ENCODE results near the gene FBXL20. TPM values are rescaled to one million over a fixed set of nuclear protein-coding genes. Genes with fewer than 3 reads are reported as not detected.
"Not testable (repeated sequence)": the region's sequence is repeated elsewhere in the genome, so short reads cannot be mapped to it uniquely, and the experiment has no call there.

Gene FBXL20
- total and polyA plus RNA-seq, 4 experiments from 2014 or later, result 1.5 to 38.5 (median 19.7) TPM

GRCh38 chr17:39252788-39253460 lies 148.5 kb downstream of the FBXL20 start:
- POLR2A ChIA-PET (ENCODE audit: partially characterized antibody), result interaction anchor here (0.5 to 1.2 kb wide), 2 partner anchors 15 to 185 kb away, joined by 3 to 5 read pairs; no protein-coding TSS in a partner anchor

GRCh38 chr17:39251997-39252396 lies 149.4 kb downstream of the FBXL20 start:
- Mint-ChIP-seq H3K27ac (no peak overlapping the region), H3K9me3 (no peaks in the 10 kb centered on the region), H3K36me3 (peaks cover 18 to 32% of the 10 kb centered on the region in 2 donors), H3K4me3 (no peak overlapping the region), H3K4me1 (no peaks in the 10 kb centered on the region), H3K27me3 (no peaks in the 10 kb centered on the region)
- intact Hi-C loops (cut with micrococcal nuclease), result no loop called here
- DNase-seq, result no peak
- ChIA-PET POLR2A (ENCODE audit: partially characterized antibody) (interaction anchor here (1.2 kb wide), 1 partner anchor 14 kb away, joined by 5 read pairs; no protein-coding TSS in a partner anchor), CTCF (ENCODE audit: partially characterized antibody) (interaction anchor here (1.6 to 2.3 kb wide), 2 partner anchors 13 to 16 kb away, joined by 4 to 8 read pairs; no protein-coding TSS in a partner anchor)
- Histone ChIP-seq H3K27me3 (ENCODE audit: insufficient read depth, low read length) (no peaks in the 10 kb centered on the region), H3K36me3 (ENCODE audit: insufficient read depth, low read length) (peaks cover 15% of the 10 kb centered on the region), H3K27ac (ENCODE audit: low read depth, low read length) (no peak overlapping the region), H3K4me1 (ENCODE audit: insufficient read depth, low read length) (no peaks in the 10 kb centered on the region), H3K9me3 (ENCODE audit: control insufficient read depth in 1 of 2, low read length in 2 of 2) (no peaks in the 10 kb centered on the region), H3K4me3 (ENCODE audit: low read length in 2 of 2) (no peak overlapping the region)

More at GRCh38 chr17:39252788-39253460, 148.5 kb downstream of the FBXL20 start:
- H3K27me3 ChIP-seq (ENCODE audit: insufficient read depth, low read length), result no peaks in the 10 kb centered on the region
- intact Hi-C loops (cut with micrococcal nuclease), result no loop called here
- H3K27ac ChIP-seq (ENCODE audit: low read depth, low read length), result no peak overlapping the region
- H3K27ac Mint-ChIP-seq, result no peak overlapping the region
- DNase-seq, result no peak
- no peaks in the 10 kb centered on the region for H3K4me1 ChIP-seq (ENCODE audit: insufficient read depth, low read length)
- peaks cover 27 to 39% of the 10 kb centered on the region in 2 donors for H3K36me3 Mint-ChIP-seq
- peaks cover 0 to 2% (median 0%) of the 10 kb centered on the region in 4 donors for H3K4me1 Mint-ChIP-seq
- H3K9me3 ChIP-seq (ENCODE audit: control insufficient read depth in 1 of 2, low read length in 2 of 2), result no peaks in the 10 kb centered on the region
- no peak overlapping the region for H3K4me3 Mint-ChIP-seq
- H3K4me3 ChIP-seq (ENCODE audit: low read length in 2 of 2), result no peak overlapping the region
- peaks cover 15% of the 10 kb centered on the region for H3K36me3 ChIP-seq (ENCODE audit: insufficient read depth, low read length)
- CTCF ChIA-PET (ENCODE audit: partially characterized antibody), result interaction anchor here (0.7 to 2.3 kb wide), 5 partner anchors 9 to 46 kb away, joined by 3 to 8 read pairs (median 4); no protein-coding TSS in a partner anchor
- H3K9me3 Mint-ChIP-seq, result no peaks in the 10 kb centered on the region
- no peaks in the 10 kb centered on the region for H3K27me3 Mint-ChIP-seq

GRCh38 chr17:39250076-39250475 lies 151.3 kb downstream of the FBXL20 start:
- intact Hi-C loops (cut with micrococcal nuclease); H3K4me1 Mint-ChIP-seq; H3K27me3 ChIP-seq (ENCODE audit: insufficient read depth, low read length); H3K9me3 ChIP-seq (ENCODE audit: control insufficient read depth in 1 of 2, low read length in 2 of 2); H3K27me3 Mint-ChIP-seq; H3K4me3 Mint-ChIP-seq; H3K4me1 ChIP-seq (ENCODE audit: insufficient read depth, low read length); H3K27ac ChIP-seq (ENCODE audit: low read depth, low read length); H3K4me3 ChIP-seq (ENCODE audit: low read length in 2 of 2); H3K9me3 Mint-ChIP-seq; DNase-seq: not testable (repeated sequence)
- Mint-ChIP-seq H3K36me3 (peaks cover 17 to 21% of the 10 kb centered on the region in 2 donors), H3K27ac (peak overlapping the region in 1 of 7 donors; percentile 17)
- ChIA-PET CTCF (ENCODE audit: partially characterized antibody) (interaction anchor here (1.5 to 21.0 kb wide), 3 partner anchors 13 to 85 kb away, joined by 6 to 554 read pairs (median 54); partner anchors contain the start of gene RPL19), POLR2A (ENCODE audit: partially characterized antibody) (interaction anchor here (1.2 kb wide), 1 partner anchor 97 kb away, joined by 3 read pairs; no protein-coding TSS in a partner anchor)
- peaks cover 15% of the 10 kb centered on the region for H3K36me3 ChIP-seq (ENCODE audit: insufficient read depth, low read length)

DNA sequence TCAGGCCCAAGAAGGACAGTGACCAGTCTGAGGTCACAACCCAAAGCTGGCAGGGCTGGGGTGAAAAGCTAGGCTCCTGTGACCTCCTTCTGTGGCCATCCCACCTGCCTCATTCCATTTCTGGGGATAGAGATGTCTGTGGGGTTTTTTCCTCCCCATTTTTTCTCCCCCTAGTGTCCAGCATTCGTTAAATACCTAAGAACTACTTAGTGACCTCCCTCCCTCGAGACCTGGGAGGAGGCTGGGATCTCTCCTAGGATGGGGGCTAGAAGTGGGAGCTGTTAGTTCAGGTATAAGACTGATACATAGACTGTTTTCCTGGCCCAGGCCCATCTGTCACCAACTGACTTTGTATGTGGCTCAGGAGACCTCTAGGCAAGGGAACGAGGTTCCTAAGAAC lies 155.2 kb downstream of the FBXL20 start:
- Histone ChIP-seq H3K36me3 (ENCODE audit: insufficient read depth, low read length) (no peaks in the 10 kb centered on the region), H3K9me3 (ENCODE audit: control insufficient read depth in 1 of 2, low read length in 2 of 2) (no peaks in the 10 kb centered on the region), H3K27me3 (ENCODE audit: insufficient read depth, low read length) (no peaks in the 10 kb centered on the region), H3K27ac (ENCODE audit: low read depth, low read length) (no peak overlapping the region), H3K4me3 (ENCODE audit: low read length in 2 of 2) (no peak overlapping the region), H3K4me1 (ENCODE audit: insufficient read depth, low read length) (peaks cover 9% of the 10 kb centered on the region)
- Mint-ChIP-seq H3K36me3 (no peaks in the 10 kb centered on the region), H3K4me3 (no peak overlapping the region), H3K27me3 (peaks cover 2% of the 10 kb centered on the region in 2 donors), H3K4me1 (peaks cover 4 to 12% (median 7%) of the 10 kb centered on the region in 4 donors), H3K9me3 (no peaks in the 10 kb centered on the region), H3K27ac (no peak overlapping the region)
- ChIA-PET CTCF (ENCODE audit: partially characterized antibody) (interaction anchor here (1.0 to 21.0 kb wide), 6 partner anchors 10 to 217 kb away, joined by 3 to 554 read pairs (median 28); partner anchors contain the start of genes ARL5C and RPL19), POLR2A (ENCODE audit: partially characterized antibody) (interaction anchor here (4.0 kb wide), 1 partner anchor 46 kb away, joined by 28 read pairs; the partner anchor contains the start of gene RPL19)
- intact Hi-C loops (cut with micrococcal nuclease), result no loop called here
- DNase-seq, result no peak

DNA sequence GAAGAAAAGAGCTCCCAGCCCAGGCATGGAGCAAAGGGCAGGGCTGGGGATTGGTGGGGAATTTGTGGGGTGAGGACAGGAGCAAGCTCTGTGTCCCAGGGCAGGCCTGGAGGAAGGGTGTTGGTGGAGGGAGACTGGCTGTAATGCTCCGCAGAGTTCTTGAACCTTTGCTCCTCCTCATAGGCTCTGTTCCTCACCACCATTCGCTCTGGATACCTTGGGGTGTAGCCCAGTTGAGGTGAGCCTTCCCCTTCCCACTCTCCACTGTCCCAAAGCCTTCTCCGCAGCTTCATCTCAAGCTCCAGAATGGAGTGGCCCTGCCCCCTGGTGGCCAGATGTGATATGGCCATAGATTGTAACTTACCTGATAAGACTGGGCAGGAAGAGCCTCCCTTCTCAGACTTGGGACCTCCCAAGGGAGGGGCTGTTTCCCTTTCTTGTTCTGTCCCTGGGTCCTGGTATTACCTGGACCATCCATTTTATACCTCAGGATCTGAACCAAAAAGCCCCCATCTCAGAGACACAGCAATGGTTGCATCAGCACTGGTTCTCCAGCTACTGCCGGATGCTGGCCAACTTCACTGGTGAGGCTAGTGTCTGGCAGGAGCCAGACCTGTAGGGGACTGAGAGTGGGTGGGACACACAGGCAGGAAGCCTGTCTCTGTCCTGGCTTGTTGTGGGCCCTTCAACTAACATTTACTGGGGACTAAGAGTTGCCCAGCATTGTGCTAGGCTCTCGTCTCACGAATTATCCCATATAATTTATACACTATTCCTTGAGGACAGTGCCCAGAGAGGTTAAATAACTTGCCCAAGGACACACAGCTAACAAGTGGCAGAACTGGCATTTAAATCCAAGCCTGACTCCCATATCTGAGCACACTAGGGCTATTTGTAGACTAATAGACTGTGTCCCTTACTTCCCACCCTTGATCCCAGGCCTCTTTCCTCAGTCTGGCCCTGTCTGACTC lies 156.5 kb downstream of the FBXL20 start:
- Histone ChIP-seq H3K4me1 (ENCODE audit: insufficient read depth, low read length) (peaks cover 11% of the 10 kb centered on the region), H3K36me3 (ENCODE audit: insufficient read depth, low read length) (no peaks in the 10 kb centered on the region), H3K4me3 (ENCODE audit: low read length in 2 of 2) (no peak overlapping the region), H3K27me3 (ENCODE audit: insufficient read depth, low read length) (no peaks in the 10 kb centered on the region), H3K9me3 (ENCODE audit: control insufficient read depth in 1 of 2, low read length in 2 of 2) (no peaks in the 10 kb centered on the region), H3K27ac (ENCODE audit: low read depth, low read length) (no peak overlapping the region)
- POLR2A ChIA-PET (ENCODE audit: partially characterized antibody), result interaction anchor here (0.8 to 4.0 kb wide), 9 partner anchors 9 to 262 kb away, joined by 3 to 35 read pairs (median 4); partner anchors contain the start of genes CDK12 and RPL19
- peaks cover 5 to 14% (median 9%) of the 10 kb centered on the region in 4 donors for H3K4me1 Mint-ChIP-seq
- H3K9me3 Mint-ChIP-seq, result no peaks in the 10 kb centered on the region
- no peaks in the 10 kb centered on the region for H3K36me3 Mint-ChIP-seq
- peak overlapping the region in 5 of 7 donors; percentile 6 to 92 (median 44) for H3K27ac Mint-ChIP-seq
- peak; percentile 74 to 83 (median 78) for DNase-seq
- H3K27me3 Mint-ChIP-seq, result peaks cover 2% of the 10 kb centered on the region in 2 donors
- intact Hi-C loops (cut with micrococcal nuclease), result loop anchor here (1.0 kb wide), 4 partner anchors 10 to 262 kb away; no protein-coding TSS in a partner anchor
- CTCF ChIA-PET (ENCODE audit: partially characterized antibody), result interaction anchor here (0.8 to 21.0 kb wide), 27 partner anchors 8 to 391 kb away, joined by 3 to 554 read pairs (median 4); partner anchors contain the start of genes ARL5C, MED1, PLXDC1 and RPL19
- peak overlapping the region in 1 of 8 donors; percentile 57 for H3K4me3 Mint-ChIP-seq

DNA sequence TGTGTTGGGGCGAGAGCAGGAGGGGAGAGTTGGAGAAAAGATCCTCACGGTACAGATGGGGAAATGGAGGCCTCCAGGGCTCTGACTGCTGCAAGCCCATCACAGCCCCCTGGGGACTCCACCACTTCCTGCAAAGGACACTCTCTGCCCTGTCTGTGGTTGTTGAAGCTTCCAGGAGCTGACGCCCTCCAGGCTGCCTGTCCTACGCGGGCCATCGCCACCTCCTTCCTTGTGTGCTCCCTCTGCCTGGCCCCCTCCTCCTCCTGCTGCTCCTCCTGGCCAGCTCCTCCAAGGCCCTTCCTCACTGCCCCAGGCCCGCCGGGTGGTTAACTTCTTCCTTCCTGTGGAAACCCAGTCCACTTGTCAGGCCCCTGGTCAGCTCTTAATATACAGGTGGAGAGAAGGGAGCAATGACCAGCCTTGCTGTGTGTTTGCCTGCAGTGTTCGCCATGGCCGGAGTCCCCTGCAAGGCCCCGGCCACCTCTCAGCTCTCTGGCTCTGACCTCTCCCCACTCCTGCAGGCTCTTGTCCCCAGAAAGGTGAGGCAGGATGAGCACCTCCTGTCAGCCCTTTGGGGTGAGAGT lies 157.3 kb downstream of the FBXL20 start:
- H3K36me3 Mint-ChIP-seq, result no peaks in the 10 kb centered on the region
- Histone ChIP-seq H3K27me3 (ENCODE audit: insufficient read depth, low read length) (no peaks in the 10 kb centered on the region), H3K27ac (ENCODE audit: low read depth, low read length) (no peak overlapping the region), H3K4me3 (ENCODE audit: low read length in 2 of 2) (no peak overlapping the region), H3K9me3 (ENCODE audit: control insufficient read depth in 1 of 2, low read length in 2 of 2) (no peaks in the 10 kb centered on the region), H3K4me1 (ENCODE audit: insufficient read depth, low read length) (peaks cover 19% of the 10 kb centered on the region), H3K36me3 (ENCODE audit: insufficient read depth, low read length) (no peaks in the 10 kb centered on the region)
- peaks cover 2% of the 10 kb centered on the region in 2 donors for H3K27me3 Mint-ChIP-seq
- peaks cover 12 to 21% (median 17%) of the 10 kb centered on the region in 4 donors for H3K4me1 Mint-ChIP-seq
- CTCF ChIA-PET (ENCODE audit: partially characterized antibody), result interaction anchor here (0.8 to 21.0 kb wide), 26 partner anchors 7 to 390 kb away, joined by 3 to 554 read pairs (median 4); partner anchors contain the start of genes ARL5C, MED1, PLXDC1 and RPL19
- intact Hi-C loops (cut with micrococcal nuclease), result loop anchor here (1.0 kb wide), 4 partner anchors 9 to 261 kb away; no protein-coding TSS in a partner anchor
- POLR2A ChIA-PET (ENCODE audit: partially characterized antibody), result interaction anchor here (0.8 to 4.0 kb wide), 9 partner anchors 8 to 261 kb away, joined by 3 to 35 read pairs (median 4); partner anchors contain the start of genes CDK12 and RPL19
- no peak overlapping the region for H3K4me3 Mint-ChIP-seq
- no peaks in the 10 kb centered on the region for H3K9me3 Mint-ChIP-seq
- no peak overlapping the region for H3K27ac Mint-ChIP-seq
- DNase-seq, result no peak

Data from CD4-positive, alpha-beta memory T cell (primary cell).